Prostate gland (tissue), 2 donors: Measurements from ENCODE around the gene TRIM50. TPM values are rescaled to one million over a fixed set of nuclear protein-coding genes. Genes with fewer than 3 reads are reported as not detected.
A peak's percentile ranks its signal among the peaks of the same experiment; 100 is the strongest.
"Not testable (repeated sequence)": the region's sequence is repeated elsewhere in the genome, so short reads cannot be mapped to it uniquely, and the experiment has no call there.

ENCODE experiments used
- DNase-seq: peaks from one replicate; pipeline ENCODE4 v3.0.0-alpha.2; 2019; ENCODE audit warnings: low spot score
- H3K27ac ChIP-seq, 2 donors: fragments of 200-600 bp; sonication (generic); 2 replicates each; pipeline ENCODE4 v1.5.1; 2017 to 2019
- H3K27me3 ChIP-seq: fragments of 200-600 bp; sonication (generic); replicated peaks from 2 replicates; pipeline ENCODE4 v1.5.1; 2019; ENCODE audit not compliant: insufficient read depth
- H3K36me3 ChIP-seq, 2 donors: fragments of 200-600 bp; sonication (generic); 1 replicate in 1 of 2; 2 replicates in 1 of 2; pipeline versions ENCODE4 v1.5.1 to v1.8.1; 2017 to 2019
- H3K4me1 ChIP-seq: fragments of 200-600 bp; sonication (generic); replicated peaks from 2 replicates; pipeline ENCODE4 v1.5.1; 2019
- H3K4me3 ChIP-seq, 2 donors: fragments of 200-600 bp; sonication (generic); 2 replicates each; pipeline ENCODE4 v1.5.1; 2017 to 2019
- H3K9me3 ChIP-seq: fragments of 200-600 bp; sonication (generic); 2 replicates; pipeline ENCODE4 v1.5.1; 2017
- POLR2A ChIP-seq: fragments of 450-650 bp; IDR thresholded peaks from one replicate; pipeline ENCODE4 v1.6.1; 2016; ENCODE audit warnings: antibody characterized with exemption, mild to moderate bottlenecking
- POLR2AphosphoS5 ChIP-seq: sonication (generic); formaldehyde crosslinking; IDR thresholded peaks from one replicate; pipeline ENCODE4 v1.6.1; 2017; ENCODE audit warnings: antibody characterized with exemption
- WGBS: methylation state at CpG from one replicate; pipeline ENCODE4 v1.1.5; 2018; 5-methylcytosine and 5-hydroxymethylcytosine counted together
- intact Hi-C: fragments of 100-400 bp; cut with DNase I; formaldehyde crosslinking; loops from one replicate; pipeline ENCODE4 v1.14.2; 2022
- total RNA-seq, 2 donors: library from RNA; depleted of rRNA; stranded (reverse); fragments of >200 nt; gene quantifications; one replicate each; pipeline ENCODE4 v1.1.0, GENCODE V29; 2016
- TF ChIP-seq, protein P1 (sequence below), 4 experiments: fragments of 200-600 bp in 2 of 4; fragments of 450-650 bp in 2 of 4; sonication (generic) in 2 of 4; IDR thresholded peaks; 1 replicate in 3 of 4; 2 replicates in 1 of 4; pipeline ENCODE4 v1.5.1; 2016 to 2019; ENCODE audit warnings: antibody characterized with exemption in 4 of 4, mild to moderate bottlenecking in 2 of 4, moderate library complexity in 2 of 4

The TRIM50 gene
- total RNA-seq, 2 donors from 2014 or later = 5.1 TPM; not detected in 1

- intact Hi-C loops, H3K4me3 ChIP-seq, H3K27ac ChIP-seq: not testable (repeated sequence)
These were observed 3.6 kb downstream of the TRIM50 start for GRCh38 chr7:73324081-73324845.

GRCh38 chr7:73323434-73324080 lies 4.3 kb downstream of the TRIM50 start:
- H3K4me1 ChIP-seq, H3K27ac ChIP-seq, H3K4me3 ChIP-seq, H3K36me3 ChIP-seq, intact Hi-C loops, H3K9me3 ChIP-seq, DNase-seq, H3K27me3 ChIP-seq: not testable (repeated sequence)
- 55% methylated on average over 5 of the region's 5 CpGs for WGBS

More at GRCh38 chr7:73324081-73324845, 3.6 kb downstream of the TRIM50 start:
- not testable (repeated sequence) for H3K36me3 ChIP-seq, H3K27me3 ChIP-seq, H3K4me1 ChIP-seq, H3K9me3 ChIP-seq
- DNase-seq = peak; percentile 29
- TF ChIP-seq, protein P1, sequence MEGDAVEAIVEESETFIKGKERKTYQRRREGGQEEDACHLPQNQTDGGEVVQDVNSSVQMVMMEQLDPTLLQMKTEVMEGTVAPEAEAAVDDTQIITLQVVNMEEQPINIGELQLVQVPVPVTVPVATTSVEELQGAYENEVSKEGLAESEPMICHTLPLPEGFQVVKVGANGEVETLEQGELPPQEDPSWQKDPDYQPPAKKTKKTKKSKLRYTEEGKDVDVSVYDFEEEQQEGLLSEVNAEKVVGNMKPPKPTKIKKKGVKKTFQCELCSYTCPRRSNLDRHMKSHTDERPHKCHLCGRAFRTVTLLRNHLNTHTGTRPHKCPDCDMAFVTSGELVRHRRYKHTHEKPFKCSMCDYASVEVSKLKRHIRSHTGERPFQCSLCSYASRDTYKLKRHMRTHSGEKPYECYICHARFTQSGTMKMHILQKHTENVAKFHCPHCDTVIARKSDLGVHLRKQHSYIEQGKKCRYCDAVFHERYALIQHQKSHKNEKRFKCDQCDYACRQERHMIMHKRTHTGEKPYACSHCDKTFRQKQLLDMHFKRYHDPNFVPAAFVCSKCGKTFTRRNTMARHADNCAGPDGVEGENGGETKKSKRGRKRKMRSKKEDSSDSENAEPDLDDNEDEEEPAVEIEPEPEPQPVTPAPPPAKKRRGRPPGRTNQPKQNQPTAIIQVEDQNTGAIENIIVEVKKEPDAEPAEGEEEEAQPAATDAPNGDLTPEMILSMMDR (IDR thresholded peaks at IDR 0.05) = peak in 3 of 4 experiments; percentile 26 to 55 (median 55)
- WGBS = 16% methylated on average over 31 of the region's 31 CpGs

DNA sequence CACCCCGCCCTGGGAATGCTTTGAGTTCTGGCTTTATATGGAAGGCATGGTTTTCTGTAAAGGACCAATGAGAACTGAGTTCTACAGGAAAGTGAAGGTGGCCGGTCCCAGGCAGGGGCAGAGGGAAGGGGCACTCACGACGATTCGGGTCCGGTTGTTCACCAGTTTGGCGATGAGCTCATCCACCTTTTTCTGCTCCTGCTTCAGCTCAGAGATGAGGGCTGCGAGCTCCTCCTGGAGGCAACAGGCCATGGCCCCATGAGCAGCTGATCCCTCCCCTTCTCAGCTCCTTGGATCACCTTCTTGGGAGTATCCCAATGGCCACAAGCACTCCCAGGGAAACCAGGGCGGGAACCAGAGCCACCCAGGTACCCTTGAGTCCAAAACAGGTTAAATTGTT lies 7.9 kb downstream of the TRIM50 start:
- H3K9me3 ChIP-seq, H3K4me3 ChIP-seq, DNase-seq, H3K36me3 ChIP-seq, intact Hi-C loops, H3K27me3 ChIP-seq, H3K27ac ChIP-seq, H3K4me1 ChIP-seq: not testable (repeated sequence)
- 77% methylated on average over 9 of the region's 9 CpGs for WGBS

DNA sequence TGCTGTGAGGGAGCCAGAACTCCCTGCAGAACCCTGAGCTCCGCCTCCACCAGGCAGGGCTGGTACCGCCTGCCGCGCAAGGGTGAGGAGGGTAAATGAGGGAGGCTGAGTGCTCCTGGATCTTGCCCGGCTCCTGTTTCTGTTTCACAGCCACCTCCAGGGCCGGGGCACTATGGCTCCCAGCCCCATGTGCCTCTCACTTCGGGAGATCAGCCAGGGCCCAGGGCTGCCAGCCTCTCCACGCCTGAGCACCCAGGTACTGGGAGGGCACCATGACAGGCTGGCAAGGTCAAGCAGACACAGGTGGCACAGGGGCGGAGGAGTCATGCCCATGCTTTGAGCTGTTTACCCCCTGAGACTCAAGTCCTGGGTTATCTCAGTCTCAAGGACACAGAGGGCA lies 8.3 kb downstream of the TRIM50 start:
- H3K4me3 ChIP-seq, DNase-seq, H3K4me1 ChIP-seq, H3K27me3 ChIP-seq, H3K36me3 ChIP-seq, H3K9me3 ChIP-seq, H3K27ac ChIP-seq, intact Hi-C loops: not testable (repeated sequence)
- WGBS = 76% methylated on average over 9 of the region's 9 CpGs

DNA sequence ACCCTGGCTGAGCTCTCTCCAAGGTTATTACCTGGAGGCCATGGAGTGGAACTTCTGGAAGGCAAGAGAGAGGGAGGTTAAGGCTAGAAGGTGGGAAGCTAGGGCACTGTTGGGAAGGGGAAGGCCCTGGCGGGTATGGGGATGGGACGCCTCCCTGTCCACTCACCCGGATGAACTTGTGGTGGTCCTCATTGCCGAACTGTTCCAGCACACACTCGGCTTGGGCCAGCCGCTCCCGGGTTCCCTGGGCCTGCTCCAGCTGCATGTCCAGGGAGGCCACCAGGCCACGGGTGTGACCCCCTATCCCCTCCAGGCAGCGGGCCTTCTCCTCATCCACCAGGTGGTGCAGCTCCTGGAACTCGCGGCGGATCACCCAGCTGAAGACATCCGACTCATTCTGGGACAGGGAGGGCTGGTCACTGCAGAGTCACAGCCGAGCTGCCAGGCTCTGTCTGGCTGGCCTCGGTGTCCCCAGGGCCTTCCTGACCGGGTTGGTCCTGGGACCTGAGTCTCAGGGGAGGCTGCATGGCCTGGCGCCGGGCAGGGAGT lies 9.2 kb downstream of the TRIM50 start:
- intact Hi-C loops, H3K9me3 ChIP-seq, H3K4me3 ChIP-seq, H3K27ac ChIP-seq, H3K27me3 ChIP-seq, H3K4me1 ChIP-seq, H3K36me3 ChIP-seq, DNase-seq: not testable (repeated sequence)
- 80% methylated on average over 15 of the region's 18 CpGs for WGBS

GRCh38 chr7:73316521-73316920 lies 11.4 kb downstream of the TRIM50 start:
- Histone ChIP-seq H3K27me3 (no peaks in the 10 kb centered on the region), H3K4me1 (no peaks in the 10 kb centered on the region), H3K36me3 (no peaks in the 10 kb centered on the region), H3K27ac (no peak overlapping the region), H3K4me3 (no peak overlapping the region), H3K9me3 (no peaks in the 10 kb centered on the region)
- no peak for DNase-seq
- TF ChIP-seq POLR2A (no peak), POLR2AphosphoS5 (no peak)
- TF ChIP-seq, protein P1 (IDR thresholded peaks at IDR 0.05) = no peak
- intact Hi-C loops = no loop called here
- 86% methylated on average over 9 of the region's 9 CpGs for WGBS

GRCh38 chr7:73314271-73314670 lies 13.6 kb downstream of the TRIM50 start:
- intact Hi-C loops = no loop called here
- 77% methylated on average over 5 of the region's 5 CpGs for WGBS
- Histone ChIP-seq H3K4me1 (no peaks in the 10 kb centered on the region), H3K9me3 (no peaks in the 10 kb centered on the region), H3K4me3 (no peak overlapping the region), H3K27me3 (no peaks in the 10 kb centered on the region), H3K36me3 (no peaks in the 10 kb centered on the region), H3K27ac (no peak overlapping the region)
- DNase-seq = no peak
- no peak for TF ChIP-seq POLR2A
- TF ChIP-seq, protein P1 (IDR thresholded peaks at IDR 0.05) = no peak
- no peak for TF ChIP-seq POLR2AphosphoS5
